Mucosa of stomach (tissue), 1 donor: ENCODE results near the gene RNASE4.
"Not testable (repeated sequence)": the region's sequence is repeated elsewhere in the genome, so short reads cannot be mapped to it uniquely, and the experiment has no call there.

Source experiments
- H3K27me3 ChIP-seq: one replicate; pipeline ENCODE4 v1.7.0; 2013; ENCODE audit warnings: mild to moderate bottlenecking, low read length; ENCODE audit not compliant: control insufficient read depth, insufficient read depth
- H3K36me3 ChIP-seq: one replicate; pipeline ENCODE4 v1.7.0; 2013; ENCODE audit warnings: low read length; ENCODE audit not compliant: control insufficient read depth, insufficient read depth
- H3K4me1 ChIP-seq: one replicate; pipeline ENCODE4 v1.7.0; 2013; ENCODE audit warnings: mild to moderate bottlenecking, low read length; ENCODE audit not compliant: control insufficient read depth, insufficient read depth
- H3K4me3 ChIP-seq: one replicate; pipeline ENCODE4 v1.7.0; 2013; ENCODE audit warnings: low read length
- H3K9ac ChIP-seq: one replicate; pipeline ENCODE4 v1.7.0; 2013; ENCODE audit warnings: mild to moderate bottlenecking, low read length, moderate library complexity
- H3K9me3 ChIP-seq: one replicate; pipeline ENCODE4 v1.7.0; 2013; ENCODE audit warnings: mild to moderate bottlenecking, low read length, moderate library complexity; ENCODE audit not compliant: control insufficient read depth
- donor health status: Pancreatic carcinoma.

Gene RNASE4

GRCh38 chr14:20690848-20691640 is 6.7 kb downstream of the RNASE4 start:
- no peak overlapping the region for H3K9ac ChIP-seq
- no peaks in the 10 kb centered on the region for H3K9me3 ChIP-seq
- no peaks in the 10 kb centered on the region for H3K27me3 ChIP-seq
- no peak overlapping the region for H3K4me3 ChIP-seq
- H3K4me1 ChIP-seq = peaks cover 28% of the 10 kb centered on the region
- H3K36me3 ChIP-seq = peaks cover 4% of the 10 kb centered on the region

GRCh38 chr14:20692116-20692751 is 7.9 kb downstream of the RNASE4 start:
- H3K27me3 ChIP-seq = no peaks in the 10 kb centered on the region
- H3K4me1 ChIP-seq = peaks cover 32% of the 10 kb centered on the region
- no peak overlapping the region for H3K9ac ChIP-seq
- no peaks in the 10 kb centered on the region for H3K9me3 ChIP-seq
- H3K36me3 ChIP-seq = peaks cover 4% of the 10 kb centered on the region
- H3K4me3 ChIP-seq = no peak overlapping the region

DNA sequence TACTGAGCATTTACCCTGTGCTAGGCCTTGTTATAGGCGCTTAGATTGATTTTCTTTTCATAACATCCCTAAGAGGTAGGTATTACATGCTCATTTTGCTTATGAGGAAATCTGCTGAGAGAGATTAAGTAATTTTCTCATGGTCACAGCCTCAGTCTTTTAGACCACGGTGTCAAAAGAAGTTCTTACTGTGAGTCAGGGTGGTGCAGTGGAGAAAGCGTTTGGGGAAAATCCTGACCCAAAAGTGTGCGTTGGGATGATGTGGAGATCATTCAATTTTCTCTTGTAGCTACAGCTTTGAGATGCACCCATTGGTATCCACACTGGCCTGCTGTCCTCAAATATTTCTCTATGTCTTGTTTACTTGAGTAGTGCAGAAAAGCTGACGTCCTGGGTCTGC is 12.4 kb downstream of the RNASE4 start:
- Histone ChIP-seq H3K27me3 (no peaks in the 10 kb centered on the region), H3K4me1 (peaks cover 10% of the 10 kb centered on the region), H3K9ac (no peak overlapping the region), H3K4me3 (no peak overlapping the region), H3K9me3 (no peaks in the 10 kb centered on the region), H3K36me3 (peaks cover 4% of the 10 kb centered on the region)

DNA sequence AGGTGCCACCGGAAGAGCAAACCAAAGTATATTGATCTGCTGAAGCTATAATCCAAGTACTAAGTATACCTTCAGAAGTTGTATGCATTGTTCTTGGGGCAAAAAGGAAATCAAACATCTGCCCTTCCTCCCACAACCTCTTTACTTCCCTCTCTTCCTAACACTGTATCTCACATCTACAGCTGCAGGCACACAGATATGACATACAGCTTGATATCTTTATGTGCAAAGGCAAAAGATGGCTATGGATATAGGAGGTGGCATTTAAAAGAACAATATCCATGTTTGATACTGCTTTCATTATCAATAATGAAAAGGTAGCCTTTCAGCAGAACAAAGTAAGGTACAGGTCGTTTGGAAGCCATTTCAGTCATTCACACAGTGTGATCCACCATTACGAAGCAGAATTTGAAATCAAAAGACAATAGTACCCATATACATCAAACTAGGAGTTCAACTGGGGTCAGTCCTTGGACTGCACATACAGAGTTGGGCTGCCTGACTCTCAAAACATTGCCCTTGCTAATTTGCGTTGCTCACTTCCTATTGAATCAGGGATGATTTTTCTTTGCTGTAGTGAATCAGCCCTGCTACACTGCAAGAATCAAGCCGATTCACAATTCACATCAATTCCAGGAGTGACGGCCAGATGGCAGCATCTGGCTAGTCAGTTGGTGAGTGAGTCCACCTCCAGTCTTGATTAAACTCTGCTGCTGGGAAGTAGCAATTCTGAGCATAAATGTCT is 13.1 kb downstream of the RNASE4 start:
- H3K4me3 ChIP-seq = no peak overlapping the region
- peaks cover 1% of the 10 kb centered on the region for H3K36me3 ChIP-seq
- peaks cover 10% of the 10 kb centered on the region for H3K4me1 ChIP-seq
- no peaks in the 10 kb centered on the region for H3K9me3 ChIP-seq
- H3K9ac ChIP-seq = no peak overlapping the region
- no peaks in the 10 kb centered on the region for H3K27me3 ChIP-seq

DNA sequence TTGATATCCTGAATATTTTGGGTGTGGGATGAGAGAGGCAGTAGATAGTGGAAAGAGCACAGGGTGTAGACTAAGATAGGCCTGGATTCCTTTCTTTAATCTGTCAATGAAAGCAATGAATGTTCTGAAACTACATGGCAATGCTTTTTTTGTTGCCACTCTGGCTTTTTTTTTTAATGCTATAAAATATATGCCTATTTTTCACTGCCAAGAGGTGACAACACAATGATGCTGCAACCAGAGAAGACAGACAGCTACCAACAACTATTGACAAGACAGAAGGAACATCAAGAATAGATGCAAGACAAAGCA is 13.6 kb downstream of the RNASE4 start:
- H3K4me3 ChIP-seq = no peak overlapping the region
- no peak overlapping the region for H3K9ac ChIP-seq
- H3K36me3 ChIP-seq = no peaks in the 10 kb centered on the region
- no peaks in the 10 kb centered on the region for H3K9me3 ChIP-seq
- H3K27me3 ChIP-seq = no peaks in the 10 kb centered on the region
- H3K4me1 ChIP-seq = peaks cover 10% of the 10 kb centered on the region

- Histone ChIP-seq H3K9me3 (no peaks in the 10 kb centered on the region), H3K4me1 (peaks cover 10% of the 10 kb centered on the region), H3K36me3 (no peaks in the 10 kb centered on the region), H3K27me3 (no peaks in the 10 kb centered on the region), H3K9ac (no peak overlapping the region), H3K4me3 (no peak overlapping the region)
Measured at GRCh38 chr14:20698934-20699333, 14.6 kb downstream of the RNASE4 start.

DNA sequence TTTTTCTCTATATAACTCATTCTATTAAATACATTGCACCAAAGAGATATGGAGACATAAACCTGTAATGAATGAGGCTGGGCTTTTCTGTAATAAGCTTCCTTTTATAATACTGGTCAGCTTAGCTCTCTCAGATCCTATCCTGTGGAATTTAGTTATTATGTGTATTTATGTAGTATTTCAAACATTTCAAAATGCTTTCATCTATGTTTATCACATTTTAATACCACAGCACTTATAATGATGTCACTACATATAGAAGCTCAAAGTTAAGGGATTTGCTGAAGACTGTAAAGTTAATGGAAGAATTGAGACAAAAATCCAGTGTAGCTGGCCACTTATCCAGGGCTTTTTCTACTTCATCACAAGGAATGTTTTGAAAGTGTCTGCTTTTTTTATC is 15.6 kb downstream of the RNASE4 start:
- Histone ChIP-seq H3K27me3 (no peaks in the 10 kb centered on the region), H3K4me1 (peaks cover 10% of the 10 kb centered on the region), H3K9me3 (no peaks in the 10 kb centered on the region), H3K4me3 (no peak overlapping the region), H3K9ac (no peak overlapping the region), H3K36me3 (no peaks in the 10 kb centered on the region)

DNA sequence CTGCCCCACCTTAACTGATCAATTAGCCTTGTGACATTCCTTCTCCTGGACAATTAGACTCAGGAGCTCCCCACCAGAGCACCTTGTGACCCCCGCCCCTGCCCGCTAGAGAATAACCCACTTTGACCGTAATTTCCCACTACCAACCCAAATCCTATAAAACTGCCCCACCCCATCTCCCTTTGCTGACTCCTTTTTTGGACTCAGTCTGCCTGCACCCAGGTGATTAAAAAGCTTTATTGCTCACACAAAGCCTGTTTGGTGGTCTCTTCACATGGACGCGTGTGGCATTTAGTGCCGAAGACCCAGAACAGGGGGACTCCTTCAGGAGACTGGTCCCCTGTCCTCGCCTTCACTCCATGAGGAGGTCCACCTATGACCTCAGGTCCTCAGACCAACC is 16.6 kb downstream of the RNASE4 start:
- H3K9me3 ChIP-seq, H3K9ac ChIP-seq, H3K36me3 ChIP-seq, H3K27me3 ChIP-seq, H3K4me3 ChIP-seq: not testable (repeated sequence)
- peaks cover 10% of the 10 kb centered on the region for H3K4me1 ChIP-seq

DNA sequence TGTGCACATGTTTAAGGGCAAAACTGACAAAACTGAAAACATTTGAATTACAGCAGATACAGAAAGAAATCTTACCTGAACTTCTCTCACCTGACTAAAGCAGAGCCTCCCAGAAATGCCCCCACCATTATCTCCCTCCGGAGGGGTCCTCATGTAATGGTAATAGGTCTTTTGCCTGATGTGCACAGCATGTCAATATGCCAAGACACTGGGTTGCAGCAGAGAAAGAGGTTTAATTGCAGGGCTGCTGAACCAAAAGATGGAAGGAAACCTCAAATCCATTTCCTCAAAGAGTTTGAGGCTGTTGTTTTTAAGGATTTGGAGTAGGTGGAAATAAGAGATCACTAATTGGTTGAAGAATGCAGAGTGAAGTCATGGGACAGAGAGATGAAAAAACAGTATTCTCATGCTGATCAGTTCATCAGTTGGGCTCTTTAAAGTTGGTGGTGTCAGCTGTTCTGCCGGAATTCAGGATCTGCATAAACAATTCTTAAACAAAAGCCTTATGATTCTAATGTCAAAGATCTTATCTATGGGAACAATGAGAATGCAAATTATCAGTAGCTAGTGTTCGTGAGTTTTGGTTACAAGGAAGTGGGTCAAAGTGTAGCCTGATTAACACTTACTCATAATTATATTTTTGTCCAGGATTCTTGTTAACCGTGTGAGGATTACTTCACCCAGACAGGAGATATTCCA is 22.4 kb downstream of the RNASE4 start:
- Histone ChIP-seq H3K4me3 (no peak overlapping the region), H3K9ac (no peak overlapping the region), H3K27me3 (no peaks in the 10 kb centered on the region), H3K36me3 (no peaks in the 10 kb centered on the region), H3K9me3 (no peaks in the 10 kb centered on the region), H3K4me1 (peaks cover 23% of the 10 kb centered on the region)

DNA sequence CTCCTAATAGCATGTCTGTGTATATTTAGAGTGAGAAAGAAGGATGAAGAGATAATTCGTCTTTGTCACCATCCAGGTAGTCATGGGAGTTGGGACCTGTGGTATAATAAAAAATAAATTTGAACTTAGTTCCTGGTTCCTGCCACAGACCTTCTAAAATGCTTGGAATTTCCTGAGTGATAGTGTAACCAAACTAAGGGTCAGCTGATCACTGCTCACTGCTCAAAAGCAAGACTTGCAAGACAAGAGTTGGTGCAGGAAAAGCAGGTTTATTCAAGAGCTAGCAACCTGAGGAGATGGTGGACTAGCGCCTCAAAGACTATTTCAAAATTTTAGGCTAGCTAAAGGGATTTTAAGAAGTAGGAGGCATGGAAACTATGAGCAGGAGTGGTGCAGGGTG is 23.3 kb downstream of the RNASE4 start:
- no peaks in the 10 kb centered on the region for H3K9me3 ChIP-seq
- H3K36me3 ChIP-seq = no peaks in the 10 kb centered on the region
- H3K4me1 ChIP-seq = peaks cover 31% of the 10 kb centered on the region
- no peak overlapping the region for H3K4me3 ChIP-seq
- no peak overlapping the region for H3K9ac ChIP-seq
- no peaks in the 10 kb centered on the region for H3K27me3 ChIP-seq

DNA sequence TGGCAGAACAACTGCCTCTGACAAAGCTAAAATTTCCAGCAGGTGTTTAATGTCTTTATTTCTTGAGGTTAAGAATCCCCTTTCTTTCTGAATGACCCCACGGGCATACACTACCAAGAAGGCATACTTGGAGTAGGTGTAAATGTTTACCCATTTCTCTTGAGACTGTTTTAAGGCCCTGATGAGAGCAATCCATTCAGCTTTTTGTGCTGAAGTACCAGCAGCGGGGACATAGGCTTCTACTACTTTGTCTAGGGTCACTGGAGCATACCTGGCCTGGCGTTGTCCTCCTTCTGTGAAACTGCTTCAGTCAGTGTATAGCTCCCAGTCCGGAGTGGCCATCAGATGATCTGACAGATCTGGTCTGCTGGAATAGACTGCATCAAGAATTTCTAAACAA is 26.9 kb downstream of the RNASE4 start:
- Histone ChIP-seq H3K9me3 (no peaks in the 10 kb centered on the region), H3K4me1 (peaks cover 59% of the 10 kb centered on the region), H3K27me3 (no peaks in the 10 kb centered on the region), H3K9ac (peak overlapping the region; percentile 14), H3K4me3 (no peak overlapping the region), H3K36me3 (no peaks in the 10 kb centered on the region)

- Histone ChIP-seq H3K4me3 (no peak overlapping the region), H3K36me3 (no peaks in the 10 kb centered on the region), H3K27me3 (no peaks in the 10 kb centered on the region), H3K9me3 (no peaks in the 10 kb centered on the region), H3K4me1 (peaks cover 59% of the 10 kb centered on the region), H3K9ac (peak overlapping the region; percentile 14)
Measured at GRCh38 chr14:20711685-20712084, 27.3 kb downstream of the RNASE4 start.
